Peyer's patch (tissue), 4 donors: ENCODE results near the gene NFIX. TPM values are rescaled to one million over a fixed set of nuclear protein-coding genes. Genes with fewer than 3 reads are reported as not detected.

Source experiments
- DNase-seq, 3 donors: peaks; one replicate each; pipeline ENCODE4 v3.0.0-alpha.2; 2017 to 2019
- H3K27ac ChIP-seq, 4 donors: fragments of 200-600 bp; sonication (generic); one replicate each; pipeline ENCODE4 v1.5.1; 2016 to 2019
- H3K27me3 ChIP-seq, 2 donors: fragments of 200-600 bp; sonication (generic); one replicate each; pipeline ENCODE4 v1.5.1; 2019
- H3K36me3 ChIP-seq, 3 donors: fragments of 200-600 bp; sonication (generic); one replicate each; pipeline ENCODE4 v1.5.1; 2016 to 2019
- H3K4me1 ChIP-seq, 4 donors: fragments of 200-600 bp; sonication (generic); one replicate each; pipeline ENCODE4 v1.5.1; 2016 to 2019
- H3K4me3 ChIP-seq, 4 donors: fragments of 200-600 bp; sonication (generic); 1 replicate in 3 of 4; 2 replicates in 1 of 4; pipeline ENCODE4 v1.5.1; 2016 to 2019; ENCODE audit warnings: mild to moderate bottlenecking in 1 of 4
- H3K9me3 ChIP-seq, 4 donors: fragments of 200-600 bp; sonication (generic); one replicate each; pipeline ENCODE4 v1.5.1; 2016 to 2019; ENCODE audit warnings: mild to moderate bottlenecking in 1 of 4
- POLR2A ChIP-seq, 2 donors: fragments of 450-650 bp; IDR thresholded peaks; one replicate each; pipeline ENCODE4 v1.5.1; 2017; ENCODE audit warnings: antibody characterized with exemption in 2 of 2, mild to moderate bottlenecking in 2 of 2, moderate library complexity in 2 of 2
- total RNA-seq, 4 donors: library from RNA; depleted of rRNA; stranded (reverse); fragments of >200 nt; gene quantifications; one replicate each; pipeline ENCODE4 v1.1.0, GENCODE V29; 2016
- TF ChIP-seq, protein P1 (sequence below), 6 experiments: fragments of 450-650 bp in 4 of 6; fragments of 200-600 bp in 2 of 6; sonication (generic) in 1 of 6; IDR thresholded peaks; one replicate each; pipeline ENCODE4 v1.5.1; 2017 to 2019; ENCODE audit warnings: antibody characterized with exemption in 6 of 6, mild to moderate bottlenecking in 3 of 6, moderate library complexity in 1 of 6

Gene NFIX
- total RNA-seq, 4 donors from 2014 or later: 13.5 to 56.9 (median 40.0) TPM

DNA sequence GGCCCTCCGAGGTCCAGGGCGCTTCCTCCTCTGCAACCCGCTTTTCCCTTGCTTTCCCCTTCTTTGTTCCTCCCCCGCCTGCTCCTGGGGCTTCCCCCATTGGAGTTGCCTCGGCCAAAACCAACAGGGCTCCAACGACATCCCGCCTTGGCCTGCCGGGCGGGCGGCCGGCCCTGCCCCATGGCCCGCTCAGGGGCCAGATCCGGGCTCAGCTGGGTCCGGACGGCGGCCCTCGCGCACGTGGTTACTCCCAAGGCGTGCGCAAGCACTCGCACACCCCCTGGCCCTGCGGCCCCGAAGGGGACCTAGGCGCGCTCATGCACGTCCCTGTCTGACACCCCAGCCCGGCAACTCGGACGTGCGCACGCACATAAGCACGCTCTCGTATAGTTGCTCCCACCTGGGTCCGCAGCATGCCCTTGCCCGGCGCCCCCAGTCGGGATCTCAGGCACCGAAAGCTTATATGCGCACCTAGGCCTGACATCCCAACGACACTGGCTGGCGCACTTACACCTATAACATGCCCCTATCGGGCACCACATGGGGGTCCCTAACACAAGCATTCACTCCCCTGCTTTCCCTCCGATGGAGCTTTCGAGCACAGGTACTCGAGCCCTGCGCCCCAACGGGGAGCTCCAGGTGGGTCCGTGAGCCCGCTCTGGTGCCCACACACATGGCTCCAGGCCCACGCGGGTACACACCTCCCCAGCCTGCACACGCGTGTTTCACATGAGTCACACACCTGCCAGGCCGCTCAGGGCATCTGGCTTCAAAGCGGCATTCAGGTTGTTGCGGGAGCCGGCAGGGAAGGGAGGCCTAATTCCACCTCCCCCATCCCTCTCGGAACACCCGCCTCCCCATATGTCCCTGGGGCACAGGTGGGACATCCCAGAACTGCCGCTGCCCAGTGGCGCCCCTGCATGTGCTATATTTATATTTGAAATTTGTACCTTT is 15.0 kb downstream of the NFIX start:
- Histone ChIP-seq H3K4me1 (peaks cover 0 to 82% (median 4%) of the 10 kb centered on the region in 4 donors), H3K9me3 (peaks cover 0 to 3% (median 0%) of the 10 kb centered on the region in 4 donors), H3K27ac (peak overlapping the region in 2 of 4 donors; percentile 13 to 64), H3K36me3 (no peaks in the 10 kb centered on the region), H3K4me3 (no peak overlapping the region), H3K27me3 (no peaks in the 10 kb centered on the region)
- no peak for DNase-seq
- TF ChIP-seq POLR2A (IDR thresholded peaks at IDR 0.05): no peak
- TF ChIP-seq, protein P1, sequence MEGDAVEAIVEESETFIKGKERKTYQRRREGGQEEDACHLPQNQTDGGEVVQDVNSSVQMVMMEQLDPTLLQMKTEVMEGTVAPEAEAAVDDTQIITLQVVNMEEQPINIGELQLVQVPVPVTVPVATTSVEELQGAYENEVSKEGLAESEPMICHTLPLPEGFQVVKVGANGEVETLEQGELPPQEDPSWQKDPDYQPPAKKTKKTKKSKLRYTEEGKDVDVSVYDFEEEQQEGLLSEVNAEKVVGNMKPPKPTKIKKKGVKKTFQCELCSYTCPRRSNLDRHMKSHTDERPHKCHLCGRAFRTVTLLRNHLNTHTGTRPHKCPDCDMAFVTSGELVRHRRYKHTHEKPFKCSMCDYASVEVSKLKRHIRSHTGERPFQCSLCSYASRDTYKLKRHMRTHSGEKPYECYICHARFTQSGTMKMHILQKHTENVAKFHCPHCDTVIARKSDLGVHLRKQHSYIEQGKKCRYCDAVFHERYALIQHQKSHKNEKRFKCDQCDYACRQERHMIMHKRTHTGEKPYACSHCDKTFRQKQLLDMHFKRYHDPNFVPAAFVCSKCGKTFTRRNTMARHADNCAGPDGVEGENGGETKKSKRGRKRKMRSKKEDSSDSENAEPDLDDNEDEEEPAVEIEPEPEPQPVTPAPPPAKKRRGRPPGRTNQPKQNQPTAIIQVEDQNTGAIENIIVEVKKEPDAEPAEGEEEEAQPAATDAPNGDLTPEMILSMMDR (IDR thresholded peaks at IDR 0.05): no peak

DNA sequence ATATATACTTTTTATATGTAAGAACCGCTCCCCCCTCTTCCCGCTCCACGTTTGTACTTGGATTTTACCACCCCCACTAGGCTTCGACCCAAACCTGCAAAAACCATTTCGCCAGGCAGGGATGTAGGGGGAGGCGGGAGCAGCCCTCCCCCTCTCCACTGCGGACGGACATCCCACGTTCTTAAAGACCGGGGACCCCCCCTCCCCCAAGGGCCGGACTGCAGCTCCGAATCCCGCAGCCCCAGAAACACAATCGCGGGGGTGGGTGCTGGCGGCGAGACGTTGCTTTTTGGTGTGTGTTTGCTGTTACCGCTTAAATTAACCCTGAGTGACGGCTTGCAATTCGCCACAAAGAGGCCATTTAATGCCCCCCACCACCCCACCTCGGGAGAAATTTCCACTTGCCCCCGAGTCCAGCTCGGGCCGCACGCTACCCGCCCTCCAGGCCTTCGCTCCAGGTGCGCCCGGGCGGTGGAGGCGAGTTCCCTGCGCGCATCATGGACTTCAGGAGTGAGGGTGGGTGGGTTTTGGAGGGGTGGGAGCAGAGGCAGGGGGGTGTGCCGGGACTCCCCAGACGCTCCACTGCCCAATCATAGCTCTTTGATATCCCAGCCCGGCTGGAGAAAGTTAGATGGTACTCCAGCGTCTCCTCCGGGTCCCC is 15.8 kb downstream of the NFIX start:
- TF ChIP-seq POLR2A (IDR thresholded peaks at IDR 0.05): no peak
- TF ChIP-seq, protein P1 (IDR thresholded peaks at IDR 0.05): no peak
- Histone ChIP-seq H3K4me3 (no peak overlapping the region), H3K27ac (peak overlapping the region in 1 of 4 donors; percentile 80), H3K36me3 (no peaks in the 10 kb centered on the region), H3K4me1 (peaks cover 0 to 83% (median 4%) of the 10 kb centered on the region in 4 donors), H3K9me3 (peaks cover 0 to 3% (median 0%) of the 10 kb centered on the region in 4 donors), H3K27me3 (no peaks in the 10 kb centered on the region)
- no peak for DNase-seq

DNA sequence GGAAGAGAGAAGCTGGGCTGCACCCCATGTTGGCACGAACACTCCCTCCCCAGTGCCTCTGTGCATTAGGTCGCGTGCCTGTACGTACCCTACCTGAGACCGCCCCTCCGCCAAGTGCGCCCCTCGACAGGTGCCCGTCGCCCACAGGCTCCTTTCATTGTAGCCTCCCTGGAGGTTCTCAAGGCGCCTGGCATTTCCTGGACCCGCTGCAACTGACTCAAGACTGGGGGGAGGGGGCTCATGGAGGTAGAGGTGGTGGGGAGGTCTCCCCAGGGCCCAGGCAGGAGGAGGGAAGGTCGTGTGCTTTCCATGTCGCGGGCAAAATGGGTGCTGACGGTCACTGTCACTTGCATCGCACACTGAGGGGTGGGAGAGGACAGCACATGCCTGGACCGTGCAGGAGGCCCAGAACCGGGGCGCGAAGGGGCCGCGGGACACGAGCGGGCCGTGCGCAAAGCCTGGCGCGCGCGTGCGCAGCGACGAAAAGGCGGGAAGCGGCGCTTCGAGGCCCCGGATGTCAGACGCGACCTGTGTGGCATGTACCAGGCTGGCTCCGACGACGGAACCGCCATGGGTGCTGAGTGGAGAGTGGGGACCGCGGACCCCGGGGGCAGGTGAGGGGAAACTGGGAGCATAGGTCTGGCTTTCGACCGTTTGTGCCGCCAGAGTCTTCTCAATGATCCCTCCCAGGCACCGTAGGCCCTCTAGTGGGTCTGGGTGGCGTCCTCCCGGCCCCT is 16.5 kb downstream of the NFIX start:
- no peak for DNase-seq
- Histone ChIP-seq H3K4me3 (no peak overlapping the region), H3K9me3 (peaks cover 0 to 3% (median 0%) of the 10 kb centered on the region in 4 donors), H3K27ac (peak overlapping the region in 3 of 4 donors; percentile 8 to 80 (median 70)), H3K27me3 (no peaks in the 10 kb centered on the region), H3K36me3 (no peaks in the 10 kb centered on the region), H3K4me1 (peaks cover 0 to 81% (median 4%) of the 10 kb centered on the region in 4 donors)
- TF ChIP-seq POLR2A (IDR thresholded peaks at IDR 0.05): no peak
- TF ChIP-seq, protein P1 (IDR thresholded peaks at IDR 0.05): no peak

DNA sequence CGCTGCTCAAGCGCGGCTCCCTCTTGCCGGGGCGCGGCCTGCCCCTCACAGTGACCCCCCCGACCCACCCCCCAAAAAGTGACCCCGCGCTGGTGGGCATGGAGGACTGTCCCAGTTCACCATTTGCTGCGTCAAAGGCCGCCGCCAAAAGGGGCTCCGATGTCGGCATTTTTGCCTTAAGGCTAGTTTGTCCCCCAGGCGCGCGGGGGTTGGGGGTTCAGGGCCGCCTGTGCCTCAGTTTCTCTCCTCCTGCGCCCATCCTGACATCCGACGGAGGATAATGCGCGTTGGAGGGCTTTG is 17.1 kb downstream of the NFIX start:
- no peaks in the 10 kb centered on the region for H3K36me3 ChIP-seq
- peak overlapping the region in 3 of 4 donors; percentile 30 to 51 (median 42) for H3K4me3 ChIP-seq
- H3K4me1 ChIP-seq: peaks cover 0 to 80% (median 4%) of the 10 kb centered on the region in 4 donors
- peak overlapping the region; percentile 8 to 80 (median 62) for H3K27ac ChIP-seq
- DNase-seq: no peak
- peaks cover 0 to 3% (median 0%) of the 10 kb centered on the region in 4 donors for H3K9me3 ChIP-seq
- no peaks in the 10 kb centered on the region for H3K27me3 ChIP-seq
- TF ChIP-seq, protein P1 (IDR thresholded peaks at IDR 0.05): no peak
- no peak for TF ChIP-seq POLR2A (IDR thresholded peaks at IDR 0.05)
